GDM1 (cell line): ENCODE measurements around the gene DOCK9.
"Not testable (repeated sequence)": the region's sequence is repeated elsewhere in the genome, so short reads cannot be mapped to it uniquely, and the experiment has no call there.

Source experiments
- DNase-seq: peaks from one replicate; lab custom pipeline; 2025; lab: John Stamatoyannopoulos, UW

DOCK9 gene

GRCh38 chr13:98822225-98822606 lies 155.6 kb downstream of the DOCK9 start:
- no peak for DNase-seq

- no peak for DNase-seq
These were observed 156.3 kb downstream of the DOCK9 start for GRCh38 chr13:98821372-98822224.

- DNase-seq = no peak
These were observed 157.0 kb downstream of the DOCK9 start for GRCh38 chr13:98820744-98821371.

- no peak for DNase-seq
These were observed 157.6 kb downstream of the DOCK9 start for GRCh38 chr13:98820300-98820699.

DNA sequence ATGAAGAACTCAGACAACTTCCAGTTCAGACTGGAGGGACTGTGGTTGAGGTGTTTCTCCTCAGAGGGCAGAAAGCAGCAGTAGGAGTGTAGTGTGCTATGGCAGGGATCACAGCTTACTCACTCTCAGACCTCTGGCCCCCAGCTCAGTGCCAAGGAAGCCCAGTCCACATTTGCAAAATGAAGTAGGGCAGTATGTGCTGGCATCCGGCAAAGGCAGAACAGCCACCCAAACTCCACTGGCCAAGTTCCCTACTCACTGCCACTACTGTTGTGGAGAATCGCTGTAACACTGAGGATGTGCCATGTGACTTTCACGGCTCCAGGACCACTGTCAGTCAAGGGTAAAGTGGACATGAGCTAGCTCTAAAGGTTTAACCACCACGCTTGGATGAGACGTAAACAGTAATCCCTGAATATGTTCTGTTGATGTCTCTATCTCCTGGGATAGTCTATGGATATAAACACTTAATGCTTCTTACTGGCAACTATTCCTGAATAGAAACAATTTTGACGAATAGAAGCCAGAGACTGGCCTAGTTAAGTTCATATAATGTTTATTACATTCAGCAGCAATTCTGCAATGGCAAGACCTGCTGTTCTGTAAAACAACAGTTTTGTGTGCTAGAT lies 158.4 kb downstream of the DOCK9 start:
- DNase-seq = no peak

DNA sequence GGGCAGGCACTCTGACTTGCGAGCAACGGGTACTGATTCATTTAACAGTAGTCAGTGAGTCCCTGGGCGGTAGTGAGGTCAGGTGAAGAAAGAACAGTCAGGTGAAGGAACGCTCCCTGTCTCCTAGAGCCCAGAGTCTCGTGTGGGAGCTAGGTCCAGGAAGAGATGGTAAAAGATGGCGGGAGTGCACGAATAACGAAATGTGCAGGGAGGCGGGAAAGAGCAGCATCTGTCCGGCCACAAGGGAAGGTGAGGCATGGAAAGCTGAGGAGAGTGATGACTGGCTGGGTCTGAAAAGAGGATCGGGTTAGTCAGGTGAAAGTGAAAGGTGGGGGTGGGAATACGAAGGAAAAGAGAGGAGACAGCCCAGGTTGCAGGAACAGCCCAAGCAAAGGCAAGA lies 161.5 kb downstream of the DOCK9 start:
- no peak for DNase-seq

DNA sequence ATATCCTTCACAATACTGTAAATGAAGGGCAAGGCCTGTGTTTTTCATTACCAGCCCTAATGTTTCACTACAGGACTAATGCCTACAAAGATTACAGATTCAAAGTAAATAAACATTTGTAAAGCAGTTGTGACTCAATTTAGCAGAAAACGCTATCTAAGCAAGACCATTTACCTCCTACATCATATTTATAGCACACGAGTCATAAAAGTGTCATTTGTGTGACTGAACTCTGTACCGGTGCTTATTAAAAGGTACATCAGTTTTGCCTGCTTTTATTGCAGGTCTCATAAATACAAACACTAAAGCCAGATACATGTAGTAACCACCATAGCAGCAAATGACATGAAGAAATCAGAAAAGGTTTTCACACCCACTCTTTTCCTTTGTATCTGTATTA lies 163.9 kb downstream of the DOCK9 start:
- DNase-seq = no peak

DNA sequence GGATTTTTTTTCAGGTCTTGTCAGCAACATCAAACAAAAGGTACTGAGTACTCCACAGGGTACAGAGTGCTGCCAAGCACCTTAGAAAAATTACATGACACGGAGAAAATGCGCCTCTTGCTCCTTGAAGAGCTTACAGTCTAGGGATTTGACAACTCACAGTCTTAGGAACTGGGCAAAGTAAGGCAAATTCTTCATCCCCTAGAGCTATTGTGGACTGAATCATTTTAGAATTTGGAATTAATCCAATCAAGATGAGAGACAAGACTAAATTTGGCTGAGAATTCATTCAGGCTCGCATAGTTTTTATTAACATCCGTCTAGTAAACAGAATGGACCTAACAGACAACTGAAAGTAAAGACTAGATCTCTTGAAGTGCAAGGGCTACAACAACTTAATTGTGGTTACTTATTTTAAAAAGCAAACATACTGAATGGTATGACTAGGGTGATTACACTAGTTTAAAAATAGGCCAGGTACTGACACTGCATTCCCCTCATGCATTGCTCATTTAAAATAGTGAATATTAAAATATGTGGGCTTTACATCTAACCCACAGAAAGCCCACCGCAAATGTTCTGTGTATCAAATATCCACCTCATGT lies 165.6 kb downstream of the DOCK9 start:
- not testable (repeated sequence) for DNase-seq

DNA sequence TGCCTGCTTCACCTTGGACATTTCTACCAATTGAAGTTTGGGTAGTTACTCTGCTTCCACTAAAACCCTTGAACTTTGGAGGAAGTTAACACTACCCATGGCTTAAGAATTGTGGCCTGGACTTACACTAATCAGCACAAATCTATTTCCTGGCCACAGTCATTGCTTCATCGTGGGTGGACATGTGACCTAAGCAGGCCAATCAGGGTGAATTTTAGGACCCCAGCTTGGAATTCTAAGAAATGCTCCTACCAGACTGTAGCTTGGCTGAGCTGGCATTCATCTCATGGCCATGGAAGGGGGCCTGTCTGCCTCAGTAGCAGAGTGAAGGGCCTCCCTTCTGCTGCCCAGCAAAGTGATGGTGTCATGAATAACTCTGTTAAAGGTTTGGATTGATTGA lies 167.1 kb downstream of the DOCK9 start:
- no peak for DNase-seq

DNA sequence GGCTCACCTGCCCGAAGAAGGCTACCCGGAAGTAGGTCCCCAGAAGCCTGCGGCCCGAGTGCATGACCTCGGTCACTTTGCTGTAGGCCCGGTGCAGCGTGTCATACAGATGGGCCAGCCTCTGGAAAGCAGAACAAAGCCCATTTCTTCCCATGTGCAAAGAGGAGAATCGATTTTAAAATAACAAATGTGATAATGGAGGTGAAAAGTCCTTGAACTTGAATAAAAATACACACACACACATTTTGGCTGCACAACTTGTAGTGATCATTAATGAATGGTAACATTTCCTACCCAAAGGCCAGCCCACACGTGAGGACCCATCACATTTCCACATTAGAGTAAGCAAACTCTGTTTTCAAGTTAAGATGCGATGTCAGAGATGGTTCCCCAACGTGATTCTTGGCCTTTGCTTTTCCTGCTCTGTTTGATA lies 168.5 kb downstream of the DOCK9 start:
- no peak for DNase-seq

- DNase-seq = no peak
These were observed 170.1 kb downstream of the DOCK9 start for GRCh38 chr13:98807774-98808173.

DNA sequence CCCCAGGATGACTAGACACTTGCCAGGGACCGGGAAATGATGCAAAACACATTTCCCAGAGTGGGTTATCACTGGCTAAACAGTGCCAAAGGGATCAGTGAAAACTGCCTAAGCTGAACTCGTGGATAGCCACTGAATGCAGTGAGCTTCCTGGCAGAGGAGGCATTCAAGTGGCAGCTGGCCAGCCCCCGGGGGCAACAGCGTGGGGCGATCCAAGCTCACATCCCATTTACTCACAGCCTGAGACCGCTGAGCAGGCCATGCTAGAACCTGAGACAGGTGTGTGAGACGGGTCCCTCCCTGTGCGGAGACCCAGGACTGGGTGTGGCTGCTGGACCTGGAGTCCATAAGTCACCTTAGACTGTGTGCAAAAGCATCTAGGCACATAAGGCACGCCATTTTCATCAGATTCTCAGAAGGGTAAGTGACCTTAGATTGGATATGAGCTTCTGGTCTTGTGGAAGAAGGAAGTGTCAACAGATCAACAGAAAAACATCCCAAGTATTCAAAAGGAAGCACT lies 173.5 kb downstream of the DOCK9 start:
- no peak for DNase-seq

- DNase-seq = no peak
These were observed 173.9 kb downstream of the DOCK9 start for GRCh38 chr13:98803921-98804320.

- no peak for DNase-seq
These were observed 174.7 kb downstream of the DOCK9 start for GRCh38 chr13:98803111-98803561.

- DNase-seq = no peak
These were observed 175.3 kb downstream of the DOCK9 start for GRCh38 chr13:98802559-98802958.

GRCh38 chr13:98801626-98802418 lies 176.0 kb downstream of the DOCK9 start:
- no peak for DNase-seq

- no peak for DNase-seq
These were observed 177.8 kb downstream of the DOCK9 start for GRCh38 chr13:98800078-98800477.

GRCh38 chr13:98798849-98799645 lies 178.8 kb downstream of the DOCK9 start:
- no peak for DNase-seq

DNA sequence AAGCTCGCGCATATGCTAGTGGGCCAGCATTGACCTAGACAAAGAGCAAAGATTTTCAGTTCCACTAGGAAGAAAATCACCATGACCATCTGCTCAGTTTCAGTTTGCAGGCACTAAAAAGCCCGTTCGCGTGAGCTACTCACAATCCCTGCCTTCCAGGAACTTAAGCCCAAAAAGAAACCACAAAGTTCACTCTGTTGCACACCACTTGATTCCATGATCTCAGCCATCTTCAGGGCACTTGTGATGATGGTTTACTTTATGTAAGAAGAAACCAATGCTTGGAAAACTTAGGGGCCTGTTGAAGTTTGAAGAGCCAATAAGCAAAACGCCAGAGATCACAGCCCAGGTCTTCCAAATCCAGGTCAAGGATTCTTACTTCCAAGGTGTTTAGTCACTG lies 180.4 kb downstream of the DOCK9 start:
- no peak for DNase-seq

DNA sequence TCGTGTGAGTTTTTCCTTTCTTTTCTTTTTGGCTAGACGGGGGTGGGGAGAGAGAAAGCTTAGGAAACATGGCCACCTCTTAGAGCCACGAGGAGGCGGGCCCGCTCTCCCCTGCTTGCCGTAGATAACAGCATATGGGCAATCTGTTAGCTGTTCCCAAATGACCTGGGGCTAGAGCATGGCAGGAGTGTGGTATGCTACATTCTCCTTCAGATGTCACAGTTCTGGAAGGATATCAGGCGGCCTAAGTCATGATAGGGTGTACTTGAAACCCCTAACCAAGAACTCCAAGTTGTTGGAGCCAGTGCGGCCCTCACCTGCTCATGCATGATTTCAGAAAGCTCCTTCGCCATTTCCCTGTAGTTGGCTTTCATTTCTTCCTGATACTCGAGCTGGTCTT lies 181.1 kb downstream of the DOCK9 start:
- DNase-seq = no peak

- no peak for DNase-seq
These were observed 181.7 kb downstream of the DOCK9 start for GRCh38 chr13:98796191-98796590.
